H1 (cell line): ENCODE data around the gene ITPK1. TPM values are rescaled to one million over a fixed set of nuclear protein-coding genes. Genes with fewer than 3 reads are reported as not detected.

ENCODE experiments used
- CBX5 ChIP-seq: fragments of 300-800, 300-1000 bp; sonication (generic); IDR thresholded peaks from 2 replicates; pipeline ENCODE4 v1.7.1; 2016; ENCODE audit warnings: antibody characterized with exemption, low read length, low read depth
- polyA plus RNA-seq, 7 experiments: library from polyadenylated mRNA; depleted of rRNA in 3 of 7; stranded (reverse) in 5 of 7; unstranded in 2 of 7; fragments of >200 nt in 5 of 7; fragments of 200-250 nt in 2 of 7; gene quantifications; 1 replicate in 5 of 7; 2 replicates in 1 of 7; 4 replicates in 1 of 7; pipeline versions ENCODE4 v1.2.1 to v1.2.3, GENCODE V29; 2011 to 2013; ENCODE audit warnings: missing spikeins in 2 of 7, mixed read lengths in 2 of 7
- total RNA-seq: library from RNA; stranded (reverse); fragmentation: NEBNext Ultra II Directional; extraction: Animal tissue kit (Norgen Biotek cat#: 25700); gene quantifications from 2 replicates; pipeline ENCODE4 v1.2.1, GENCODE V29; 2021

Gene ITPK1
- total and polyA plus RNA-seq, 2 of the 8 experiments (the other 6 are each of a cell fraction or from before 2014, with no cell fraction given) = 108 to 143 TPM

GRCh38 chr14:92959189-92959531, 156.6 kb downstream of the ITPK1 start (continued):
- TF ChIP-seq CBX5 = no peak
